GM13977 (cell line): ENCODE data around the gene PDXK.

Source experiments
- DNase-seq: peaks from one replicate; pipeline ENCODE4 v3.0.0; 2012; ENCODE audit warnings: low spot score
- CTCF ChIP-seq: IDR thresholded peaks from 2 replicates; pipeline ENCODE4 v1.5.1; 2012; ENCODE audit warnings: mild to moderate bottlenecking, control low read depth; ENCODE audit not compliant: insufficient read depth; ENCODE audit errors: extremely low read depth, missing control alignments
- in situ Hi-C: fragments of 300-500 bp; cut with MboI; formaldehyde crosslinking; loops from one replicate; pipeline ENCODE4 v1.12.0; 2022; ENCODE audit warnings: low sequenced_read_pairs, low pct_unique_long_range_greater_than_20kb, mixed read lengths, inconsistent platforms; ENCODE audit not compliant: unreplicated experiment

PDXK gene

GRCh38 chr21:43753439-43753799, 34.5 kb downstream of the PDXK start:
- no peak for DNase-seq
- in situ Hi-C loops, result no loop called here
- no peak for TF ChIP-seq CTCF

- TF ChIP-seq CTCF, result no peak
- in situ Hi-C loops, result no loop called here
Measured at GRCh38 chr21:43754948-43755781, 36.2 kb downstream of the PDXK start.

DNA sequence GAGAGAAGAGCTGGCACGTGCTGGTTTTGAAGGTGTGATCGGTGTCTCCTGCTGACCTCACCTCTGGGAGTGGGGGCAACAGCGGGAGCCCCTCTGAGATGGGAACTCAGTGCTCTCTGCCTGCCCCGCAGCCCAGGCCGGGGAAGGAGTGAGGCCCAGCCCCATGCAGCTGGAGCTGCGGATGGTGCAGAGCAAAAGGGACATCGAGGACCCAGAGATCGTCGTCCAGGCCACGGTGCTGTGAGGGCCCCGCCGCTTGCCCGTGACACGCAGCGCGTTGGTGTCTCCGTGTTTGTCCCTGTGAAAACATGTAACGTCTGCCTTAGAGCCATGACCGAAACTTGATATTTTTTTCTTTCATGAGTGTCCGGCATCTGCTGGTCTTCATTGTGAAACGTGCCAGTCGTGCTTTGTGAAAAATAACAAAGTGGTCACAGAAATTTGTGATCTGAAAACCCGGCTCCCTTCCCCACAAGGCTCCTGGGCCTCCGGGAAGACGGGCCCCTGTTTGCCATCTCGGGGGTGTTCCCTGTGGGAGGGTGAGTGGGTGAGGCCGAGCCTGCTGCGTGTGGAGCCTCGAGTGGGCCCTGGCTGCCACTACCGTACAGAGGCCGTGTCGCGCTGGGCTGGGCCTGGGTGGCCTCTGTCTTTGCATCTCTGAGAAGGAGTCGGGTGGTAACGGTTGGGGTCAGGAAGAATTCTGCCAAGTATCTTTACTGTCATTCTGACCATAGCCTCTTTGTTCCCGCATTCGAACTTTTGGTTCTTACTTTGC, 37.1 kb downstream of the PDXK start:
- TF ChIP-seq CTCF, result no peak
- no peak for DNase-seq
- in situ Hi-C loops, result no loop called here

More at GRCh38 chr21:43754948-43755781, 36.2 kb downstream of the PDXK start:
- DNase-seq, result no peak

- DNase-seq, result no peak
- no peak for TF ChIP-seq CTCF
- in situ Hi-C loops, result no loop called here
Measured at GRCh38 chr21:43757601-43758000, 38.7 kb downstream of the PDXK start.

DNA sequence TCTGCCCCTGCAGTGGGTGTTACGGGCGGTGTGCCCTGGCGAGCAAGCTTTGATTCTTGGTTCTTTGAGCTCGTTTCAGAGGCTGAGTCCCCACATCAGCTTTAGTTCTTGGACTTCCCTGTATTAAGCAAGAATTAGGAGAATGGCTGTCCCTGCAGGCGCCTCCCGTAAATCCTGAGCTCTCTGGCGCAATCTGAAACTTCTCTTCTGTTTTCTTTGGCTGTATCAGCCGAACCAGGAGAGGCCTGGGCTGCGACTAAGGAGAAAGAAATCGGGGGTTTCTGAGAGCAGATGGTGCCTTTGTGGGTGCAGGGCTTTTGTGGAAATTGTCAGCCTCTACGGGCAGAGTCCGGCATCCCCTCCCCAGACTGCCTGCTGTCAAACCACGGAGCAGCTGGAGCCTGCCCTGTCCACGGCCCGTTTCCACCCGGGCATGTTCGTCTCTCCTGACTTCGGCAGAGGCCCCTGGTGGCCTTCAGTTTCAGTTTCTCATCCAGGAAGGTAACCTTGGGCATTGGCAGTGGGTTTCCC, 39.2 kb downstream of the PDXK start:
- in situ Hi-C loops, result no loop called here
- DNase-seq, result no peak
- TF ChIP-seq CTCF, result no peak

DNA sequence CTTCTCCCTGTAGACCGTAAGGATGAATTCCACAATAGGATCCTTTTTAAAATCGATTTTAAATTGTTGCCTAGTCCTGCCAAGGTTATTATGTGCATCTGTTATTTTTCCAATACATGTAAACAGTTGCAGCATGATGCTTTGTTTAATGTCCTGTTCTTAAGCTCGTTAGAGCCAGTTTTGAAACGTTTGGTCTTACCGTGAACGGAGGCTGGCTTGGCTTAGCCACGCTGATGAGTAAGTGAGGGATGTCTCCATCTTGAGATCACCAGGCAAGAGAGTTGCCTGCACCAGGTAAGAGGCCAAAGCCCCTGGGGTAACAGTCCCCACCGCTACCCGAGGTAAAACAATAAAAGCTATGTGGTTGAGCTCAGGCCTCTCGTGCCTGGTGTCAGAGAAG, 39.9 kb downstream of the PDXK start:
- in situ Hi-C loops, result no loop called here
- no peak for TF ChIP-seq CTCF
- DNase-seq, result no peak
